ENCODE measurements around the gene PLAAT1. TPM values are rescaled to one million over a fixed set of nuclear protein-coding genes. Genes with fewer than 3 reads are reported as not detected.
A peak's percentile ranks its signal among the peaks of the same experiment; 100 is the strongest.

PLAAT1 gene
- 8.6 and 9.4 TPM in 2 replicates for total RNA-seq (2014; rRNA removed; shearing (Covaris generic))

GRCh38 chr3:193240850-193241706 lies at the start of gene PLAAT1:
Gene PLAAT1 (plus strand): TSS chr3:193241222. CDS start chr3:193255651, 14,429 bp downstream.
- DNase-seq (ENCODE audit: low read depth) = peak; percentile 93

- DNase-seq (ENCODE audit: low read depth) = no peak
Measured at GRCh38 chr3:193194371-193194770, 46.7 kb upstream of the PLAAT1 start.

- no peak for DNase-seq (ENCODE audit: low read depth)
Measured at GRCh38 chr3:193196746-193197145, 44.3 kb upstream of the PLAAT1 start.

GRCh38 chr3:193207290-193208273 lies 33.4 kb upstream of the PLAAT1 start:
- DNase-seq (ENCODE audit: low read depth) = peak; percentile 4

- DNase-seq (ENCODE audit: low read depth) = no peak
Measured at GRCh38 chr3:193210618-193211017, 30.4 kb upstream of the PLAAT1 start.

GRCh38 chr3:193211173-193211572 lies 29.8 kb upstream of the PLAAT1 start:
- DNase-seq (ENCODE audit: low read depth) = no peak

GRCh38 chr3:193211984-193212383 lies 29.0 kb upstream of the PLAAT1 start:
- DNase-seq (ENCODE audit: low read depth) = no peak

- DNase-seq (ENCODE audit: low read depth) = no peak
Measured at GRCh38 chr3:193212844-193213243, 28.2 kb upstream of the PLAAT1 start.

- DNase-seq (ENCODE audit: low read depth) = no peak
Measured at GRCh38 chr3:193214445-193214844, 26.6 kb upstream of the PLAAT1 start.

- no peak for DNase-seq (ENCODE audit: low read depth)
Measured at GRCh38 chr3:193225302-193226125, 15.5 kb upstream of the PLAAT1 start.

GRCh38 chr3:193228206-193228605 lies 12.8 kb upstream of the PLAAT1 start:
- no peak for DNase-seq (ENCODE audit: low read depth)

GRCh38 chr3:193229851-193230420 lies 11.1 kb upstream of the PLAAT1 start:
- DNase-seq (ENCODE audit: low read depth) = no peak

GRCh38 chr3:193230610-193231009 lies 10.4 kb upstream of the PLAAT1 start:
- DNase-seq (ENCODE audit: low read depth) = peak; percentile 4

GRCh38 chr3:193231201-193231600 lies 9.8 kb upstream of the PLAAT1 start:
- DNase-seq (ENCODE audit: low read depth) = no peak

- no peak for DNase-seq (ENCODE audit: low read depth)
Measured at GRCh38 chr3:193236599-193236998, 4.4 kb upstream of the PLAAT1 start.

GRCh38 chr3:193237030-193237429 lies 4.0 kb upstream of the PLAAT1 start:
- DNase-seq (ENCODE audit: low read depth) = no peak

GRCh38 chr3:193240436-193240849 lies 579 bp upstream of the PLAAT1 start:
- peak; percentile 43 for DNase-seq (ENCODE audit: low read depth)

- DNase-seq (ENCODE audit: low read depth) = no peak
Measured at GRCh38 chr3:193241716-193242115, 694 bp downstream of the PLAAT1 start.

GRCh38 chr3:193243571-193243970 lies 2.5 kb downstream of the PLAAT1 start:
- no peak for DNase-seq (ENCODE audit: low read depth)

- no peak for DNase-seq (ENCODE audit: low read depth)
Measured at GRCh38 chr3:193248848-193249468, 7.9 kb downstream of the PLAAT1 start.

GRCh38 chr3:193250492-193250891 lies 9.5 kb downstream of the PLAAT1 start:
- DNase-seq (ENCODE audit: low read depth) = no peak

Data from Daoy (cell line).